HG02678 (cell line): Measurements from ENCODE around the gene PCID2.

Experiments
- ATAC-seq: cut with Tn5 transposase; IDR thresholded peaks from one replicate; pipeline ENCODE4 v1.9.1; 2021; ENCODE audit warnings: mild to moderate bottlenecking, moderate library complexity; ENCODE audit not compliant: unreplicated experiment

The PCID2 gene

DNA sequence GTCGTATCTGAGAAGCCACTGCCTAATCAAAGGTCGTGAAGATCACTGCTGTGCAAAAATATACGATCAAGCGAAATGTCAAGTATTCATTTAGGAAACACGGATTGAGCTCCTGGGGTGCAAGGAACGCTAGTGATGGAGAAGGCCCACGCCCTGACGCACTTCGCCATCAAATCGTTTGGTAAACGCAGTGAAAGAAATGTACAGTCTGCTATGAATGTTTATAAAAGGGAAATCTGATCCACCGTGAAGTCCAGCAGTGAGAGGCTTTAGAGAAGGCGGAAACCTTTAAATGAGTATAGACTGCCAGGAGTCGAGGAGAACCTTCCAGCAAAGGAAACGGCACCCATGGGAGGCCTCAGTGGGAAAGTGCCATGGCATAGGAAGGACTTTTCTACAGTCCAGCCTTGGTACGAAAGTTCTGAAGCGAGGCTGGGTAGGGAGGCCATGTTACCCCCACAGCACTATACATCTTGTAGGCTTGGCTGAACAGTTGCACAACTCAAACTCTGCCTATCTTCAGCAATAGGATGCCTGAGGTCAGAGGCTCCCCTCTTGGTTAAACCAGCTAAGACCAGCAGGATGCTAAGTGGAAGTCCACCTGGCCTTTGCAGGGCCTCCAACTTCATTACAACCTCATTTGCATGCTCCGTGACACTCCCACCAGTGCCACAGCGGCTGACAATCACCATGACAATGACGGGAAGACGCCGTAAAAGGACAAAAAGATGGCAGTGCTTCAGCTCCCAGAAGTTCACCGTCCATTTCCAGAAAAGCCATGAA lies 20.4 kb downstream of the PCID2 start:
- no peak for ATAC-seq

DNA sequence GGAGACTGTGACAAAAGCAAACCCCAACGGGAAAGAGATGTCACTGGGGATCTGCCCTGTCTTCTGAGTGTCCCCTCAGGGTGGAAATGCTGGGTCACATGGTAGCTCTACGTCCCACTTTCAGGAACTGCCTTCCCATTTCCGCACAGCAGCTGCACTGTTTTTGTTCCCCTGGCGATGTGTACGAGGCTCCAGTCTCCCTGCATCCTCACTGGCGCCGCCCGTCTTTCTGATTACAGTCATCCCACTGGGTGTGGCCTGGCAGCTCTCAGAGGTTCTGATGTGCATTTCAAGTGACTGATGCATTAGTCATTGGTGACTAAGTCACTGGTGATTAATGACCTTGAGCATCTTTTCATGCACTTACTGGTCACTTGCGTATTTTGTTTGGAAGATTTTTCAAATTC lies 21.2 kb downstream of the PCID2 start:
- ATAC-seq, result no peak

- ATAC-seq, result peak; percentile 92
Measured at GRCh38 chr13:113186061-113186900, 22.2 kb downstream of the PCID2 start.

DNA sequence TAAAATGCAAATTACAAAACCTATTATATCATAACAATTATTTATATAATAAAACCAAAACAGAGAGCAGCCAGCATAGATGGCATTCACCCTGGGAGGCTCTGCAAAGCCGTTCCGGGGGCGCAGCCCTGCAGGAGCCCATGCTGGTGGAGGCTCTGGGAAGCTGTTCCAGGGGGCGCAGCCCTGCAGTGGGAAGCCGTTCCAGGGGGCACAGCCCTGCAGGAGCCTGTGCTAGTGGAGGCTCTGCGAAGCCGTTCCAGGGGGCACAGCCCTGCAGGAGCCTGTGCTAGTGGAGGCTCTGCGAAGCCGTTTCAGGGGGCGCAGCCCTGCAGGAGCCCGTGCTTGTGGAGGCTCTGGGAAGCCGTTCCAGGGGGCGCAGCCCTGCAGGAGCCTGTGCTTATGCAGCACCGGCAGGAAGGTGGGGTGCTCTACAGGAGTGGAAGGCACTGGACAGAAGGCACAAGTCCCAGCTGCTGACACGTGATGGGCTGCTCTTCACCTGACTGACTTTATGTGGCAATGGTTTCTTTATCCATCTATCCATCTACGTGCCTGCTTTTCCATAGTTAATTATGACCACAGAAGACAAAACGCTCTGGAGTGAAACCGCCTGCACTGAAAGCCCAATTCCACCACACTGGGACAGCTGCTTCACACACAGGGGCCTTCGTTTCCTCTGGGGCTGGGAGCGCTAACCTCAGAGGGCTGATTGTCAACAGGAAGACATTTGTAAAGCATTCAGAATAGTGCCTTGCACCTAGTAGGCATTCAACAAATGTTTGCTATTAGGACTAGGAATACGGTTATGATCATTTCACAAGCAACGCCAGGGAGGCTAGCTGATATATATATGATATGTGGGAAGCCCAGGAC lies 23.7 kb downstream of the PCID2 start:
- no peak for ATAC-seq

- no peak for ATAC-seq
Measured at GRCh38 chr13:113183450-113184129, 24.9 kb downstream of the PCID2 start.

GRCh38 chr13:113182046-113182445 lies 26.4 kb downstream of the PCID2 start:
- ATAC-seq, result no peak

DNA sequence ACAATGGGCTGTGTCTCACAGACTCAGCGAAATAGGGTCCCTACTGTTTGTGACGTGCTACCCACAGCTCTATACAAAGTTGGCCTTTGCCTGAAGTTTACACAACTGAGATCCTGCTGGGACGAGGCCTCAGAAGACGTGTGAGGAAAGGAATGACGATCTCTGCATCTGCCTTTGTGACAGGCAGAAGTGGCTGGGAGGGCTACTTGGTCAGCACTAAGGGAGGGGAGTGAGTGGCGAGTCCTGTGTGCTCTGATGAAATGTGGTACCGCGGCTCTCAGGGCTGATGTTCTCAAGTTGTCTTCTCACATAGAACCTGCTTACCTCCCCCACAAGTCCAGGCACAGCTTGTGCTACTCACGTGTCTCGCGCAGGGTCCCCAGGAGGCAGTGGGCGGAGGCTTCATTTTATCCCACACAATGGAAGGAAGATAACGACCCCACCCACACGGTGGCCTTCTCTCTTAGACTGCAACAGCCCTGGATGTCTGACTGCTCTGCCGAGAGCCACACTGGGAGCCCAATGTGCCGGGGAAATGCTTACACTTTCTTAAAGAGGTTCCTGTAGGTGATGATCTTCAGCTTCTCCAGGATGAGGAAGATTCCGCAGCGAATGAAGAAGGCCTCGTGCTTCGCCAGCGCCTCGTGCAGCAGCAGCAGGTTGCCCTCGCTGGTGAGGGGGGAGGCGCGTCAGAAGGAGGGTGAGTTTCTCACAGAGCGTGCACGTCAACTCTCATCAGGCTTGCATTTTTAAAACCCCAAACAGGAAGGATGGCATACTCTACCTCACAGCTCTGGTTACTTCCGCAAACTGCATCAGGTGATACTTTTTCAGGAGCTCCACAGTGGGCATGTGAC lies 28.9 kb downstream of the PCID2 start:
- no peak for ATAC-seq

DNA sequence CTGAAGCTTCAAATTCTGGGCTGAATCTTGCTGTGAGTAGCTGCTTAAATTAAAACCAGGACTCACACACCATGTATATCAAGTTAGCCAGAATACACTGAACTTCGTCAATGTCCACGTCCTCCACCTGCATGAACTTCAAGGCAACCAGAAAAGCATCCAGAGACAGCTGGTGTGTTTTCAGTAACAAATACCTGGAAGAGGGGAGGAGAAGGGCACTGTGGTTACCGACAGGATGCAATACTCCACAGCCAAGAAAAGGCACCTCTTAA lies 29.6 kb downstream of the PCID2 start:
- no peak for ATAC-seq

DNA sequence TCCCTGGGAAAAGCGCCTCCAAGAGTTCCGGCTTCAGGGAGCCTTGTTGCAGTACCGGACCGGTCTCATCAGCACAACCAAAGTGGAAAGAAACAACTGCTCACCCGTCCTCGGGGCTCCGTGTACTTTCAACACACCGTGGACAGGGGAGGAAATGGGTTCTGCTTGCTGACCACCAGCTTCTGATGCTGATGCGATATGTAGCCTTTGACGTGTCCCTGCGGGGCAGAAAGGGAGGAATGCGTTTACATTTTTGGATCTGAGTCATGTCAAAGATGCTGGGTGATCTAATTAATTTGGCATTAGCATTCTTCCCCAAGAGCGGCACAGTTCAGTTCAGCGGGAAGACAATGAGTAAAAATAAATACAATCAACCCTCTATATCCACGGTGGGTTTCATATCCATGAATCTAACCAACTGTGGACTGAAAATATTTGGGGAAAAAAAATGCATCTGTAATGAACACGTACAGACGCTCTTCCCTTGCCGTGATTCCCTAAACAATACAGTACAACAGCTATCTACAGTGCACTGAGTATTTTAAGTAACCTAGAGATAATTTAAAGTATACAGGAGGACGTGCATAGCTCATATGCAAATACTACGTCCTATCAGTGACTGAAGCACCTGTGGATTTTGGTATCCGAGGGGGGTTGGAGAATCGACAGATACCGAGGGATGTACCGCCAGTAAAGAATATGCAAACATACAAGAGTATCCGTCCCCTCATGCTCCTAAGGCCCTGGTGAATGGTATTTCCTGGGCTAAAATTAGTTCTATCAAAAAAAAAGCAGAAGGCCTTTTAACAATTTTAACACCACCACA lies 30.2 kb downstream of the PCID2 start:
- ATAC-seq, result no peak

GRCh38 chr13:113176822-113177221 lies 31.6 kb downstream of the PCID2 start:
- no peak for ATAC-seq

DNA sequence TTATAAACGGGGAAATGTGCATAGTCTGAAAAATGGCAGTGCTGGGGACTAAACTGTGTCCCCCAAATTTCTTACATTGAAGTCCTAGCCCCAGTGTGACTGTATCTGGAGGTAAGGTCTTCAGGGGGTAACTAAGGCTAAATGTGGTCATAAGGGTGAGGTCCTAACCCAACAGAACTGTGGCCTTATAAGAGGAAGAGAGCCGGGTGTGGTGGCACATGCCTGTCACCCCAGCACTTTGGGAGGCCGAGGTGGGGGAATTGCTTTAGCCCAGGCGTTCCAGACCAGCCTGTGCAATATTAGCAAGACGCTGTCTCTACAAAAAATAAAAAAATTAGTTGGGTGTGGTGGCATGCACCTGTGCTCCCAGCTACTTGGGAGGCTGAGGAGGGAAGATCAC lies 32.2 kb downstream of the PCID2 start:
- no peak for ATAC-seq

DNA sequence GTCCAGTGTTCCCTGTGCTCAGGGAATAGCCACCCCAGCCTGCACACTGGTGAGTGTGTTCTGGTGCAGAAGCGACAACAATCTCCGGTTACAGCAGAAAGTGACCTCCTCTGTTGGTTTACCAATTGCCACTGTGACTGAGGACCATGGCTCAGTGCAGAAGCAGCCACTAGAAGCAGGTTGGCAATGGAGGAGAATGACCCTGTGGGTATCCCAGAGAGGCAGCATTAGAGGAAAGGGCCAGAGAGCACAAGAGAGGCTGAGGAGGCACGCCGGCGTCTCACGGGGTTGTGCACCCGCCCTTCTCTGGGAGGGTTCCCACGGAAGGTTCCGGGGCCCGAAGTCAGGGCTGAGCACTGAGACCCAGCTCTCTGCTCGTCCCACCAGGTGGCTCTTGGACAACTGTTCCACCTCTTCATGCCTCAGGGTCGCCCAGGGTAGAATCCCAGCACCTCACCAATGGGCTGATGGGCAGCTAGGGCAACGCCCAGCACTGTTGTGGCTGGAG lies 36.0 kb downstream of the PCID2 start:
- ATAC-seq, result no peak

GRCh38 chr13:113171250-113172125 lies 37.0 kb downstream of the PCID2 start:
- no peak for ATAC-seq

GRCh38 chr13:113170511-113170910 lies 38.0 kb downstream of the PCID2 start:
- no peak for ATAC-seq

DNA sequence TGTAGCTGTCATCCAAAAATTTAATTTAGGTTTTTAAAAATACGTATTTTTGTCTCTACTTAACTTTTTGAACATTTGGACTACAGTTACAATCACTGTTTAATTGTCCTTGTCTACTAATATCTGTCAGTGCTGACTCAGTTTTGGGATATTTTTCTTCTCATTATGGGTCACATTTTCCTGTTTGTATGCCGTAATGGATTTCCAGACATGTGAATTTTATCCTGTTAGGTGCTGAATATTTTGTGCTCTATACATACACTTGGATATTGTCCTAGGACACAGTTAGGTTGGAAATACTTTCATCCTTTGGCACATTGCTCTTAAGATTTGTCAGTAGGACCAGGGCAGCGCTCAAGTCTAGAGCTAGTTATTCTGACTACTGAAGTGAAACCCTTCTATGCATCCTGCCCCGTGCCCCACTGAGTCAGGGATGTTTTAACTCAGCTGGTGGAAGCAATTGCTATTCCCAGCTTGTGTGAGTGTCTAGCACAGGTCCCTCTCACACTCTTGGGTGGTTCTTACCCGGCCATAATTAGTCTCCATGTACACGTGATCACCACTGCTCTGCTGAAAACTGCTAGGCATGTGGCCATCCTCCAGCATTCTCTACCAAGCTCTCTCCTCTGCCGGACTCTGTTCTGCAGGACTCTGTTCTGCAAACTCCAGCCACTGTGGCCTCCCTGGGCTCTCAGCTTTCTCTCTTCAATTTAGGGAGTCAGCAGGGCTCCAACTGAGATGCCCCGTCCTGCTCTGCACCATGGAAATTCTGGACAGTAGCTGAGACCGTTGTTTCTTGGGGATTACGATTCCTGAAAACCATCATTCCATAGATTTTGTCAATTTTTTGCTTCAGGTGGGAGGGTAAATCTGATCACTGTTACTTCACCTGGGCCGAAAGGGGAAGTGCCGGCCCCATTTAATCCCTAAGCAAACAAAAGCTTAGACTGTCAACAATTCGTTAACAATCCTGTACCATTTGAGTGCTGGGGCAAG lies 38.9 kb downstream of the PCID2 start:
- ATAC-seq, result no peak

- no peak for ATAC-seq
Measured at GRCh38 chr13:113168211-113168610, 40.3 kb downstream of the PCID2 start.

GRCh38 chr13:113167575-113167974 lies 40.9 kb downstream of the PCID2 start:
- ATAC-seq, result no peak
